ENCODE data around the gene SORCS3. TPM values are rescaled to one million over a fixed set of nuclear protein-coding genes. Genes with fewer than 3 reads are reported as not detected.

Gene SORCS3
- total RNA-seq, 1 donor = 0.27 TPM

GRCh38 chr10:104981995-104982394 lies 340.9 kb downstream of the SORCS3 start:
- no peak for TF ChIP-seq CTCF (IDR thresholded peaks at IDR 0.05; ENCODE audit: insufficient read depth, low read length)

GRCh38 chr10:104988686-104989085 lies 347.6 kb downstream of the SORCS3 start:
- no peak for TF ChIP-seq CTCF (IDR thresholded peaks at IDR 0.05; ENCODE audit: insufficient read depth, low read length)

More at GRCh38 chr10:104981995-104982394, 340.9 kb downstream of the SORCS3 start:
- DNase-seq (ENCODE audit: low read depth) = no peak
- H3K4me3 ChIP-seq (ENCODE audit: low read depth, low read length) = no peak overlapping the region

GRCh38 chr10:104989880-104990279 lies 348.8 kb downstream of the SORCS3 start:
- no peak overlapping the region for H3K4me3 ChIP-seq (ENCODE audit: low read depth, low read length)
- no peak for DNase-seq (ENCODE audit: low read depth)
- TF ChIP-seq CTCF (IDR thresholded peaks at IDR 0.05; ENCODE audit: insufficient read depth, low read length) = no peak

More at GRCh38 chr10:104988686-104989085, 347.6 kb downstream of the SORCS3 start:
- no peak overlapping the region for H3K4me3 ChIP-seq (ENCODE audit: low read depth, low read length)
- no peak for DNase-seq (ENCODE audit: low read depth)

GRCh38 chr10:104993085-104993484 lies 352.0 kb downstream of the SORCS3 start:
- DNase-seq (ENCODE audit: low read depth) = no peak
- no peak for TF ChIP-seq CTCF (IDR thresholded peaks at IDR 0.05; ENCODE audit: insufficient read depth, low read length)
- no peak overlapping the region for H3K4me3 ChIP-seq (ENCODE audit: low read depth, low read length)

GRCh38 chr10:105001269-105001668 lies 360.2 kb downstream of the SORCS3 start:
- no peak for DNase-seq (ENCODE audit: low read depth)
- TF ChIP-seq CTCF (IDR thresholded peaks at IDR 0.05; ENCODE audit: insufficient read depth, low read length) = no peak

GRCh38 chr10:105010411-105011121 lies 369.5 kb downstream of the SORCS3 start:
- no peak overlapping the region for H3K4me3 ChIP-seq (ENCODE audit: low read depth, low read length)
- TF ChIP-seq CTCF (IDR thresholded peaks at IDR 0.05; ENCODE audit: insufficient read depth, low read length) = no peak
- no peak for DNase-seq (ENCODE audit: low read depth)

More at GRCh38 chr10:105001269-105001668, 360.2 kb downstream of the SORCS3 start:
- H3K4me3 ChIP-seq (ENCODE audit: low read depth, low read length) = no peak overlapping the region

Measured in fibroblast of the aortic adventitia (primary cell).